Choroid plexus epithelial cell (primary cell): ENCODE measurements around the gene FXR1.

ENCODE experiments used
- DNase-seq: peaks from one replicate; pipeline ENCODE4 v3.0.0-alpha.2; 2010; ENCODE audit warnings: low read depth
- H3K4me3 ChIP-seq: 2 replicates; pipeline ENCODE4 v1.5.1; 2011; ENCODE audit warnings: low read depth, mild to moderate bottlenecking, control low read depth, low read length, moderate library complexity
- TF ChIP-seq, protein P1 (sequence below): conservative IDR thresholded peaks from 2 replicates; pipeline ENCODE4 v1.5.1; 2011; ENCODE audit warnings: low read depth, mild to moderate bottlenecking, control low read depth, inconsistent platforms, low read length, moderate library complexity

FXR1 gene

DNA sequence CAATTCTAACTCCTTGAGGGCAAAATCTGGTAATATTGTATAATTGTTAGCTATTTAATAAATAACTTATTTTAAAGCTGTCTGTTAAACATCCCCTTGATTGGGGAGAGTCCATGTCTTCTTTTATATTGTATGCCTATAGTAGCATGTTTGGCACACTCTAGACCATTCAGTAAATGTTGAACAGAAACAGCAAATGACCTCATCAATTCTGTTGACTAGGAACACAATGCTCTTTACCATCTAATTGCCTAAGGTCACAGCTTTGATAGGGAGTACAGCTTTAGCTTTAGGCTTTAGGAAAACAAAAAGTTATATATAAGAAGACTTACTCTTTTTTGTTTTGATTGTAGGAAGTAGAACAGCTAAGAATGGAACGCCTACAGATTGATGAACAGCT is 50.1 kb downstream of the FXR1 start:
- no peak for DNase-seq
- TF ChIP-seq, protein P1, sequence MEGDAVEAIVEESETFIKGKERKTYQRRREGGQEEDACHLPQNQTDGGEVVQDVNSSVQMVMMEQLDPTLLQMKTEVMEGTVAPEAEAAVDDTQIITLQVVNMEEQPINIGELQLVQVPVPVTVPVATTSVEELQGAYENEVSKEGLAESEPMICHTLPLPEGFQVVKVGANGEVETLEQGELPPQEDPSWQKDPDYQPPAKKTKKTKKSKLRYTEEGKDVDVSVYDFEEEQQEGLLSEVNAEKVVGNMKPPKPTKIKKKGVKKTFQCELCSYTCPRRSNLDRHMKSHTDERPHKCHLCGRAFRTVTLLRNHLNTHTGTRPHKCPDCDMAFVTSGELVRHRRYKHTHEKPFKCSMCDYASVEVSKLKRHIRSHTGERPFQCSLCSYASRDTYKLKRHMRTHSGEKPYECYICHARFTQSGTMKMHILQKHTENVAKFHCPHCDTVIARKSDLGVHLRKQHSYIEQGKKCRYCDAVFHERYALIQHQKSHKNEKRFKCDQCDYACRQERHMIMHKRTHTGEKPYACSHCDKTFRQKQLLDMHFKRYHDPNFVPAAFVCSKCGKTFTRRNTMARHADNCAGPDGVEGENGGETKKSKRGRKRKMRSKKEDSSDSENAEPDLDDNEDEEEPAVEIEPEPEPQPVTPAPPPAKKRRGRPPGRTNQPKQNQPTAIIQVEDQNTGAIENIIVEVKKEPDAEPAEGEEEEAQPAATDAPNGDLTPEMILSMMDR = no peak
- H3K4me3 ChIP-seq = no peak overlapping the region

DNA sequence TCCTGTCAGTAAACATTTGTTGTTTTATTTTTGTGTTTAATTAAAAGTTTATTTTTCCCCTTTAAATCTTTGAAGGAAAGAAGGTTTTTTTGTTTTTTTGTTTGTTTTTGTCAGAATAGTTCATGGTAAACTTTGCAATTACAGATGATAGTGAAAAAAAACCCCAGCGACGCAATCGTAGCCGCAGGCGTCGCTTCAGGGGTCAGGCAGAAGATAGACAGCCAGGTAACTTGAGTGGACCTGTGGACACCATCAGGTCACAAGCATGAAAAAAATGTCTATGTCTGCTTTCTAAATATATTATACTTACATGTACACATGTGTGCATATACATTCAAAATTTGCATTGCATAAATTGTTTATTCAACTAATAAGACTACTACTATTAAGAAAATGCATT is 58.5 kb downstream of the FXR1 start:
- no peak for DNase-seq
- no peak overlapping the region for H3K4me3 ChIP-seq
- TF ChIP-seq, protein P1 = no peak

DNA sequence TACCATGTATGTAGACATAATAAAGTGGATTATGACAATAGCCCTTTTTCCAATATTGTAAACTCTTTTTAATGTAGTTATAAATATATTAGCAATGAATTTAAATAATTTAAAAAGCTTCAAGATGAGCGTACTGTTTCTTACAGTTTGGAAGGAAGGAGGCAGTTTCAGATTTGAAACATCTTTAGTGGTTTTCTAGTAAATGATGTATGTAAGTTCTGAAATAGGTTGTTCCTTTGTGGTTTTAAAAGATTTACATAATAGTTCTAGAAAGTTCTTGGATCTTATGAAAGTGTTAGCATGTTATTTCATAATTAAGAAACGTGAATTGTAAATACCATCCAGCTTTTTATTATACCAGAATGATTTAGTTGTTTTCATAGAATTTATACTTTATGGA is 61.1 kb downstream of the FXR1 start:
- TF ChIP-seq, protein P1 = no peak
- no peak overlapping the region for H3K4me3 ChIP-seq
- no peak for DNase-seq

- DNase-seq = no peak
- TF ChIP-seq, protein P1 = no peak
- no peak overlapping the region for H3K4me3 ChIP-seq
These were observed 61.8 kb downstream of the FXR1 start for GRCh38 chr3:180974286-180974685.

DNA sequence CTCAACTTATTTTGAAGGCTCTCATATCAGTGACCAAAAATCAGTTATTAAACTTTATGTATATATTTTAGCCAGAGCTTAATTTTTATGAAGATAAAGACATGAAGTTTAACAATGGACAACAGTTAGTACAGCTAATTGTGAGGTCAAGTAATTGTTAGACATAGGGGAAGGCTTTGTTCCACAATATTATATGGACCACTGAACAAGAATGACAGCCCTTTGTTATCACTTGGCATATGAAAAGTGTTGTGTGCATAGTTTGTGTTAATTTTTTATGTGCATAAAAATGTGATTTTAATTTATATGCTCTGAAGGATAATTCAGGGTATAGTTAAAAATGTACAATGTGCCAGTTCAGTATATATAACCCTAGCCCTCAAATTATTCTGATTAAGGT is 65.0 kb downstream of the FXR1 start:
- TF ChIP-seq, protein P1 = no peak
- DNase-seq = no peak
- H3K4me3 ChIP-seq = no peak overlapping the region

DNA sequence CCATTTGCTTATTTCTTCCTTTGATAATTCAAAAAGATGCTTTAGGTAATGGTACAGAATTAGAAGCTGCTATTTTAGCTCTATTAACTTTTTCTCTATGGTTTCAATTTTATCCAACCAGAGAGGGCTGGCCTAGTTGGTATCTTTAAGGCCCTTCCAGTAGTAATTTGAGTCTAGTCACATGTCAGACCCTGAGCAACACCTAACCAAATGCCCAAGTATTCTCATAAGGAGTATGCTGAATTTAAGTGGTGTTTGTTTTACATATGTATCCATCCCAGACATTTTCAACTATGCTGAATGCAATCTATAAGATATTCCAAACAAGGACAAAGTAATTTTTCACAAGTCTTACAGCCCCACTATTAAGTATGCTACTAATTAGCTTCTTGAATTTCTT is 67.5 kb downstream of the FXR1 start:
- H3K4me3 ChIP-seq = no peak overlapping the region
- TF ChIP-seq, protein P1 = no peak
- peak; percentile 29 for DNase-seq

DNA sequence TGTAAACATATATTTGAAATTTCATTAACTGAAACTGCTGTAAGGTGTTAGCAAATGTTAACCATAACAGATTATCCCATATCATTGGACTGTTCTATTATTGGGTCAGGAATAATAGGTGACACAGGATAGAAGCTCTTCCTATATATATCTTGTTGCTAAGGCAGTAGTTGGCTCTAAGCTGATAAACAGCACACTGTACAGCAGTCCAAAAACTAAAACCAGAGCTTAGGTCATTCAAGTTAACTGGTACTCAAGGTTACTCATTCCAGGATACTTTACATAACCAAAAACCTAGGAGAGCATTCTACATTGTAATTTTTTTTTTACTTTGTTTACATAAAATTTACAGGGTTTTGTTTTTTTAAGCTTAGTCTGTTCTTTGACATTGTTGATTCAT is 68.1 kb downstream of the FXR1 start:
- no peak overlapping the region for H3K4me3 ChIP-seq
- peak; percentile 62 for DNase-seq
- TF ChIP-seq, protein P1 = no peak
